GM12878 (cell line): ENCODE data around the gene ITGAV. TPM values are rescaled to one million over a fixed set of nuclear protein-coding genes. Genes with fewer than 3 reads are reported as not detected.

Experiments used
- ATAC-seq: fragments of 200-7000 bp; cut with Tn5 transposase; 3 replicates; pipeline ENCODE4 v1.9.1; 2020; ENCODE audit warnings: mild to moderate bottlenecking, moderate library complexity
- BruUV-seq: library from RNA; stranded (reverse); fragments of 400-500 nt; replicated peaks from 2 replicates; lab custom pipeline; 2021; lab: Mats Ljungman, UMichigan
- CTCF ChIA-PET: fragments of 300-600 bp; sonication (Branson Sonifier 250); formaldehyde crosslinking; extraction: SDS; loops from one replicate; lab custom pipeline; 2021; ENCODE audit warnings: inconsistent platforms; lab: Yijun Ruan, JAX
- POLR2A ChIA-PET: fragments of 350-600 bp; formaldehyde crosslinking; extraction: SDS; loops from one replicate; lab custom pipeline; 2021; ENCODE audit warnings: inconsistent platforms; lab: Charles Lee
- RAD21 ChIA-PET: fragments of 300-600 bp; sonication (Branson Sonifier 250); formaldehyde crosslinking; loops from one replicate; lab custom pipeline; 2023; ENCODE audit warnings: antibody characterized with exemption; ENCODE audit not compliant: unreplicated experiment; lab: Charles Lee
- SMC1A ChIA-PET: fragments of 300-600 bp; sonication (Branson Sonifier 250); formaldehyde crosslinking; loops from one replicate; lab custom pipeline; 2023; ENCODE audit not compliant: unreplicated experiment, uncharacterized antibody; lab: Charles Lee
- DNase-seq: peaks from one replicate; pipeline ENCODE4 v3.0.0-alpha.2; 2011; ENCODE audit warnings: low read depth, low spot score
- FAIRE-seq: peaks from 3 replicates; lab custom pipeline; 2011; peaks lifted over from hg19 to GRCh38; lab: Jason Lieb, UNC
- H2AFZ ChIP-seq: 2 replicates; pipeline ENCODE4 v1.6.0; 2011; ENCODE audit warnings: low read depth, low read length, control low read depth; ENCODE audit not compliant: control insufficient read depth
- H3K27ac ChIP-seq: 2 replicates; pipeline ENCODE4 v1.5.1; 2011; ENCODE audit warnings: control low read depth; ENCODE audit not compliant: control insufficient read depth, insufficient read depth
- H3K27me3 ChIP-seq, 2 experiments: replicated peaks in 1 of 2; 2 replicates each; pipeline versions ENCODE4 v1.6.0 to v1.6.1; 2011; ENCODE audit warnings: low read length in 1 of 2; ENCODE audit not compliant: control insufficient read depth in 2 of 2, insufficient read depth in 2 of 2
- H3K36me3 ChIP-seq, 2 experiments: 2 replicates each; pipeline ENCODE4 v1.5.1; 2011; ENCODE audit warnings: low read length in 1 of 2; ENCODE audit not compliant: control insufficient read depth in 2 of 2, insufficient read depth in 2 of 2
- H3K4me1 ChIP-seq: 2 replicates; pipeline ENCODE4 v1.6.1; 2011; ENCODE audit warnings: mild to moderate bottlenecking, low read length, moderate library complexity, mixed read lengths; ENCODE audit not compliant: control insufficient read depth, insufficient read depth
- H3K4me2 ChIP-seq: 2 replicates; pipeline ENCODE4 v1.6.0; 2011; ENCODE audit warnings: control low read depth; ENCODE audit not compliant: control insufficient read depth, insufficient read depth
- H3K4me3 ChIP-seq: fragments of 200-600 bp; sonication (generic); 2 replicates; pipeline ENCODE4 v1.5.1; 2016
- H3K79me2 ChIP-seq: 2 replicates; pipeline ENCODE4 v1.6.0; 2011; ENCODE audit warnings: low read length; ENCODE audit not compliant: control insufficient read depth, insufficient read depth
- H3K9ac ChIP-seq: 2 replicates; pipeline ENCODE4 v1.8.0; 2011; ENCODE audit warnings: low read length, control low read depth, mixed read lengths; ENCODE audit not compliant: control insufficient read depth, insufficient read depth
- H3K9me3 ChIP-seq: replicated peaks from 3 replicates; pipeline ENCODE4 v1.5.1; 2011; ENCODE audit warnings: mild to moderate bottlenecking, low read length; ENCODE audit not compliant: control insufficient read depth, insufficient read depth
- H4K20me1 ChIP-seq: 2 replicates; pipeline ENCODE4 v1.6.0; 2011; ENCODE audit not compliant: control insufficient read depth, insufficient read depth
- ATF3 ChIP-seq: IDR thresholded peaks from 2 replicates; pipeline ENCODE4 v1.6.1; 2011; ENCODE audit warnings: low read depth, mild to moderate bottlenecking, low read length, moderate library complexity, borderline replicate concordance; ENCODE audit errors: extremely low read depth
- CBFB ChIP-seq: IDR thresholded peaks from 2 replicates; pipeline ENCODE4 v1.6.1; 2016; ENCODE audit warnings: antibody characterized with exemption, low read depth
- CBX5 ChIP-seq: sonication (generic); IDR thresholded peaks from 2 replicates; pipeline ENCODE4 v1.6.1; 2016; ENCODE audit warnings: low read depth, moderate library complexity, mild to moderate bottlenecking, inconsistent platforms
- EED ChIP-seq: sonication (generic); IDR thresholded peaks from 2 replicates; pipeline ENCODE4 v1.6.1; 2016; ENCODE audit warnings: antibody characterized with exemption, low read depth
- EZH2 ChIP-seq: IDR thresholded peaks from 2 replicates; pipeline ENCODE4 v1.6.1; 2012; ENCODE audit warnings: low read depth, mild to moderate bottlenecking, control low read depth, inconsistent platforms, low read length, borderline replicate concordance; ENCODE audit not compliant: control insufficient read depth
- GABPA ChIP-seq: IDR thresholded peaks from 2 replicates; pipeline ENCODE4 v1.6.1; 2014; ENCODE audit warnings: antibody characterized with exemption, low read depth, mild to moderate bottlenecking, inconsistent platforms
- IKZF1 ChIP-seq: fragments of 450-650 bp; conservative IDR thresholded peaks from 2 replicates; pipeline ENCODE4 v1.6.1; 2017; ENCODE audit warnings: antibody characterized with exemption, mild to moderate bottlenecking
- NFIC ChIP-seq: IDR thresholded peaks from 2 replicates; pipeline ENCODE4 v1.6.1; 2012; ENCODE audit warnings: low read depth, mild to moderate bottlenecking, inconsistent platforms, low read length, moderate library complexity
- PAX8 ChIP-seq: fragments of 450-650 bp; IDR thresholded peaks from 2 replicates; pipeline ENCODE4 v1.6.1; 2017; ENCODE audit warnings: mild to moderate bottlenecking, moderate library complexity
- PKNOX1 ChIP-seq: fragments of 450-650 bp; IDR thresholded peaks from 2 replicates; pipeline ENCODE4 v1.6.1; 2016; ENCODE audit warnings: mild to moderate bottlenecking
- POU2F2 ChIP-seq: IDR thresholded peaks from 3 replicates; pipeline ENCODE4 v1.6.1; 2011; ENCODE audit warnings: low read depth, mild to moderate bottlenecking, low read length, borderline replicate concordance
- SIN3A ChIP-seq: IDR thresholded peaks from 2 replicates; pipeline ENCODE4 v1.6.1; 2012; ENCODE audit warnings: low read depth, low read length, improper control_type of control experiment
- SREBF1 ChIP-seq: IDR thresholded peaks from 2 replicates; pipeline ENCODE4 v1.6.1; 2012; ENCODE audit warnings: mild to moderate bottlenecking, low read length
- SRF ChIP-seq, 2 experiments: IDR thresholded peaks; 2 replicates each; pipeline ENCODE4 v1.6.1; 2011; ENCODE audit warnings: low read depth in 2 of 2, low read length in 2 of 2, mild to moderate bottlenecking in 1 of 2, moderate library complexity in 1 of 2
- WRNIP1 ChIP-seq: IDR thresholded peaks from 2 replicates; pipeline ENCODE4 v1.6.1; 2011; ENCODE audit warnings: low read depth, low read length, improper control_type of control experiment, borderline replicate concordance
- ZBTB33 ChIP-seq: fragments of 450-650 bp; IDR thresholded peaks from 2 replicates; pipeline ENCODE4 v1.6.1; 2017; ENCODE audit warnings: mild to moderate bottlenecking
- ZNF384 ChIP-seq: IDR thresholded peaks from 2 replicates; pipeline ENCODE4 v1.6.1; 2012; ENCODE audit warnings: low read depth, mild to moderate bottlenecking, low read length, improper control_type of control experiment, borderline replicate concordance
- ZZZ3 ChIP-seq: IDR thresholded peaks from 2 replicates; pipeline ENCODE4 v1.6.1; 2011; ENCODE audit warnings: low read depth; ENCODE audit not compliant: control insufficient read depth, insufficient read length
- WGBS: methylation state at CpG from one replicate; pipeline ENCODE4 v1.1.6; 2016; ENCODE audit warnings: low lambda C conversion rate; ENCODE audit not compliant: insufficient replicate concordance, insufficient coverage; ENCODE audit errors: missing lambda C conversion rate; 5-methylcytosine and 5-hydroxymethylcytosine counted together
- in situ Hi-C: fragments of 300-500 bp; cut with MboI; formaldehyde crosslinking; loops from 9 replicates; pipeline ENCODE4 v1.14.3; 2018; ENCODE audit warnings: mixed read lengths
- intact Hi-C: fragments of 100-400 bp; cut with micrococcal nuclease; formaldehyde crosslinking; loops from one replicate; pipeline ENCODE4 v1.14.2; 2022; ENCODE audit not compliant: unreplicated experiment
- polyA plus RNA-seq, 11 experiments: library from polyadenylated mRNA; depleted of rRNA in 4 of 11; unstranded in 6 of 11; stranded (reverse) in 5 of 11; fragments of >200 nt; fragmentation: Nextera tagmentation in 4 of 11; fragmentation: Illumina TruSeq in 1 of 11; extraction: Ambion mirVana in 4 of 11; extraction: Trizol in 1 of 11; gene quantifications; 1 replicate in 1 of 11; 2 replicates in 10 of 11; pipeline versions ENCODE4 v1.2.1 to v1.2.3, GENCODE V29; 2011 to 2016; ENCODE audit warnings: inconsistent platforms in 2 of 11, missing spikeins in 2 of 11, low read depth in 1 of 11
- total RNA-seq, 4 experiments: library from RNA; depleted of rRNA in 3 of 4; stranded (reverse); fragments of >200 nt in 3 of 4; fragmentation: Illumina TruSeq in 1 of 4; extraction: Trizol in 1 of 4; gene quantifications; 2 replicates each; pipeline versions ENCODE4 v1.2.1 to v1.2.3, GENCODE V29; 2013 to 2021

Gene ITGAV
- total and polyA plus RNA-seq, 10 of the 15 experiments (the other 5 are each of a cell fraction or from before 2014, with no cell fraction given): 2.1 to 10.8 (median 6.1) TPM

- Histone ChIP-seq H3K27ac (no peak overlapping the region), H3K9ac (no peak overlapping the region), H3K79me2 (no peaks in the 10 kb centered on the region), H3K4me3 (no peak overlapping the region), H3K4me2 (no peak overlapping the region), H3K9me3 (no peaks in the 10 kb centered on the region), H4K20me1 (no peaks in the 10 kb centered on the region), H2AFZ (no peak overlapping the region), H3K27me3 (no peaks in the 10 kb centered on the region), H3K36me3 (no peaks in the 10 kb centered on the region), H3K4me1 (no peaks in the 10 kb centered on the region; the same call in 1 of the 2 replicates)
- BruUV-seq: no TSS peak
- RAD21 ChIA-PET: no interaction called here
- CTCF ChIA-PET: interaction anchor here (1.3 kb wide), 1 partner anchor 56 kb away, joined by 3 read pairs; no protein-coding TSS in a partner anchor
- intact Hi-C loops: no loop called here
- POLR2A ChIA-PET: interaction anchor here (0.6 kb wide), 1 partner anchor 584 kb away, joined by 4 read pairs; no protein-coding TSS in a partner anchor
- in situ Hi-C loops: no loop called here
- FAIRE-seq (no peak), DNase-seq (no peak), ATAC-seq (no peak)
- 63% methylated on average over 2 of the region's 2 CpGs for WGBS
- SMC1A ChIA-PET: no interaction called here
- no peak for TF ChIP-seq CBX5
- no peak for TF ChIP-seq ZZZ3
- no peak for TF ChIP-seq WRNIP1
- no peak for TF ChIP-seq IKZF1
- TF ChIP-seq SIN3A: no peak
- TF ChIP-seq EZH2: no peak
- TF ChIP-seq ZNF384: no peak
- TF ChIP-seq ZBTB33: no peak
- no peak for TF ChIP-seq POU2F2
- TF ChIP-seq SRF (IDR thresholded peaks at IDR 0.05; ENCODE audit: low read depth in 2 of 2, low read length in 2 of 2): no peak
- TF ChIP-seq PKNOX1: no peak
- no peak for TF ChIP-seq NFIC
- TF ChIP-seq CBFB: no peak
- no peak for TF ChIP-seq PAX8
- no peak for TF ChIP-seq GABPA
- TF ChIP-seq SREBF1: no peak
- no peak for TF ChIP-seq ATF3
- TF ChIP-seq EED: no peak
Observed at GRCh38 chr2:186558512-186559276, 31.2 kb upstream of the ITGAV start.
